Calu3 (cell line): ENCODE data around the gene STK38L. TPM values are rescaled to one million over a fixed set of nuclear protein-coding genes. Genes with fewer than 3 reads are reported as not detected.

Experiments
- BruUV-seq: library from RNA; stranded (reverse); fragments of 400-500 nt; replicated peaks from 2 replicates; lab custom pipeline; 2021; lab: Mats Ljungman, UMichigan
- CTCF ChIA-PET: fragments of 300-600 bp; sonication (Branson Sonifier 250); formaldehyde crosslinking; loops from one replicate; lab custom pipeline; 2022; ENCODE audit warnings: antibody characterized with exemption; lab: Charles Lee
- DNase-seq: peaks from one replicate; pipeline ENCODE4 v3.0.0; 2022
- H3K27ac Mint-ChIP-seq: one replicate; pipeline ENCODE4 v1.8.0; 2022; ENCODE audit warnings: mixed read lengths; ENCODE audit not compliant: unreplicated experiment
- H3K27me3 Mint-ChIP-seq: one replicate; pipeline ENCODE4 v1.8.0; 2022; ENCODE audit warnings: mixed read lengths; ENCODE audit not compliant: unreplicated experiment
- H3K36me3 Mint-ChIP-seq: one replicate; pipeline ENCODE4 v1.8.0; 2022; ENCODE audit warnings: mild to moderate bottlenecking, moderate library complexity, mixed read lengths; ENCODE audit not compliant: insufficient read depth, unreplicated experiment
- H3K4me1 Mint-ChIP-seq: one replicate; pipeline ENCODE4 v1.8.0; 2022; ENCODE audit warnings: mild to moderate bottlenecking, low read depth, mixed read lengths; ENCODE audit not compliant: unreplicated experiment
- H3K4me3 Mint-ChIP-seq: one replicate; pipeline ENCODE4 v1.8.0; 2022; ENCODE audit warnings: mild to moderate bottlenecking, low read depth, moderate library complexity, mixed read lengths; ENCODE audit not compliant: unreplicated experiment
- H3K9me3 Mint-ChIP-seq: one replicate; pipeline ENCODE4 v1.8.0; 2022; ENCODE audit warnings: low read depth, mixed read lengths; ENCODE audit not compliant: unreplicated experiment
- CTCF ChIP-seq: fragments of 200-600 bp; IDR thresholded peaks from one replicate; pipeline ENCODE4 v1.8.0; 2022; ENCODE audit warnings: antibody characterized with exemption; ENCODE audit not compliant: unreplicated experiment
- intact Hi-C: fragments of 100-400 bp; cut with micrococcal nuclease; formaldehyde crosslinking; loops from one replicate; pipeline ENCODE4 v1.10.0; 2022; ENCODE audit not compliant: unreplicated experiment
- total RNA-seq: library from RNA; stranded (reverse); gene quantifications from 2 replicates; pipeline ENCODE4 v1.2.3, GENCODE V29; 2022

The STK38L gene
- total RNA-seq, 1 experiment from 2014 or later, result 24.6 TPM

DNA sequence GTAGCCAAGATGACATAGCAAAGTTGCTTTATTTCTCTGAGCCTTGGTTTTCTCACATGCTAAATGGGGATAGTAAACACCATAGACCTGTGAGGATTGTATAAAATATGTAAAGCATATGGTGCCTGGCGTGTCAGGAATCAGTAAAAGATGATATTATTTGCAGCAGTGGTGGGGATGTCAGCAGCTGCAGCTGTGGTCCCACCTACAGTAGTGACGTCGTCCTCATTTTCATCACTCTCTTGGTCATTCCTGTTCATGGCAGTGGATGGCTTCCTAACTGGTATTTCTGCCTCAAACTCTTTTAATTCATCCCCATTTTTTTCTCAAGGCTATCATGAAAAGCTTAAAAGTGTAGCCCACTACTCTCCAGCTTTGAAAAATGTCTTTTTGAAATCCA, 100.7 kb downstream of the STK38L start:
- no peaks in the 10 kb centered on the region for H3K9me3 Mint-ChIP-seq
- CTCF ChIA-PET, result no interaction called here
- no peak for DNase-seq
- peak overlapping the region; percentile 96 for H3K27ac Mint-ChIP-seq
- H3K4me3 Mint-ChIP-seq, result no peak overlapping the region
- no peaks in the 10 kb centered on the region for H3K27me3 Mint-ChIP-seq
- no peak for TF ChIP-seq CTCF
- H3K36me3 Mint-ChIP-seq, result peaks cover 25% of the 10 kb centered on the region
- BruUV-seq, result no TSS peak
- H3K4me1 Mint-ChIP-seq, result peaks cover 89% of the 10 kb centered on the region
- intact Hi-C loops, result no loop called here

DNA sequence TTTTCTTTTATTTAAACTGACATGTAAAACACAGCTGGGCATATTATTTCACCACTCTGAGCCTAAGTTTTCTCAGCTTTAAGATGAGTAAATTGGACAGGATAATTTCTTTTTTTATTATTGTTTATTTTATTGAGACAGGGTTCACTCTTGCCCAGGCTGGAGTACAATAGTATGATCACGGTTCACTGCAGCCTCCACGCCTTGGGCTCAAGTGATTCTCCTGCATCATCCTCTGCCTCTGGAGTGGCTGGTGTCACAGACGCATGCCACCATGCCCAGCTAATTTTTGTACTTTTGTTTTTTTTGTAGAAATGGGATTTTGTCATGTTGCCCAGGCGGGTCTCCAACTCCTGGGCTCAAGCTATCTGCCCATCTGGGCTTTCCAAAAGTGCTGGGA, 101.3 kb downstream of the STK38L start:
- no TSS peak for BruUV-seq
- Mint-ChIP-seq H3K36me3 (peaks cover 25% of the 10 kb centered on the region), H3K4me1 (peaks cover 83% of the 10 kb centered on the region), H3K4me3 (no peak overlapping the region), H3K27ac (peak overlapping the region; percentile 96), H3K9me3 (no peaks in the 10 kb centered on the region), H3K27me3 (no peaks in the 10 kb centered on the region)
- CTCF ChIA-PET, result no interaction called here
- DNase-seq, result no peak
- intact Hi-C loops, result no loop called here
- TF ChIP-seq CTCF, result no peak

DNA sequence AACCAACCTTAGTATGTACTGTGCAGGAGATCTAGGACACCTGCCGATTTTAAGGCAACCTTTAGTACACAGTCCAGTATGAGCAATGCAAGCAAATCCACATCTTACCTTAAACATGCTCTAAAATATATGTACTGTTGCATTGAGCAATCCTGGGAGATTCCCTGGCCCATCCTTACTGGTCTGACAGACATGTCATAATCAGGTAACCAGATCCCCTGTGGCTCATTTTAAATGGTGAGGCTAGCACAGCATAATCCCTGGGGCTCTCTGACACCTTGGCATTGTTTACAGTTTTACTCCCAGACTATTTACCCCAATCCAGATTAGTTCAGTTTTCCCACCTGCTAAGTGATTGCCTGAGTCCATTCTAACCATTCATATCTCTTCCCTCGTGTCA, 103.7 kb downstream of the STK38L start:
- no TSS peak for BruUV-seq
- Mint-ChIP-seq H3K36me3 (peaks cover 11% of the 10 kb centered on the region), H3K9me3 (no peaks in the 10 kb centered on the region), H3K27ac (no peak overlapping the region), H3K4me3 (no peak overlapping the region), H3K4me1 (peaks cover 66% of the 10 kb centered on the region), H3K27me3 (no peaks in the 10 kb centered on the region)
- no peak for DNase-seq
- TF ChIP-seq CTCF, result no peak
- intact Hi-C loops, result no loop called here
- CTCF ChIA-PET, result no interaction called here

GRCh38 chr12:27351476-27351875, 107.4 kb downstream of the STK38L start:
- CTCF ChIA-PET, result no interaction called here
- DNase-seq, result no peak
- no peak for TF ChIP-seq CTCF
- Mint-ChIP-seq H3K27ac (no peak overlapping the region), H3K27me3 (no peaks in the 10 kb centered on the region), H3K4me1 (peaks cover 45% of the 10 kb centered on the region), H3K36me3 (no peaks in the 10 kb centered on the region), H3K4me3 (no peak overlapping the region), H3K9me3 (no peaks in the 10 kb centered on the region)
- intact Hi-C loops, result no loop called here
- no TSS peak for BruUV-seq

DNA sequence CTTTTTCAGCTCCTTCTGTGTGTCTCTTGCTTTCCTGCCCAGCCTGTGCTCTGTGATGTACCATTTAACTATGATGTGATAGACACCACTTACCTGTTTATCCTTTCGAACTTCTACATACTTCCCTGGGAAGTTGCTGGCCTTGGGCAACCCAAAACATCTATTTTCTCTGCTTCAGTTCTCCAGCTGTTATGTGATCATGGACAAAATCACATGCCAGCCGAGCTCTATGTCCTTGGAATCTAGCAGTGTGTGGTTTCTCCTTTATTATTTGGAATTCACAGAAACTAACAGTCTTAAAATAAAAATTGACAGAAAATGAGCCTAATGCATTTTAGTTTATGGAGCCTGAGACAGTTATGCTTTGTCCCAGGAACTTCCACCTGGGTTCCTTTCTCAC, 111.4 kb downstream of the STK38L start:
- peaks cover 28% of the 10 kb centered on the region for H3K4me1 Mint-ChIP-seq
- no peaks in the 10 kb centered on the region for H3K36me3 Mint-ChIP-seq
- H3K27me3 Mint-ChIP-seq, result no peaks in the 10 kb centered on the region
- no peak for DNase-seq
- H3K4me3 Mint-ChIP-seq, result no peak overlapping the region
- no peak for TF ChIP-seq CTCF
- CTCF ChIA-PET, result no interaction called here
- peak overlapping the region; percentile 24 for H3K27ac Mint-ChIP-seq
- BruUV-seq, result no TSS peak
- no peaks in the 10 kb centered on the region for H3K9me3 Mint-ChIP-seq
- intact Hi-C loops, result no loop called here
